ENCODE results near the gene DCAF11.

DCAF11 gene

DNA sequence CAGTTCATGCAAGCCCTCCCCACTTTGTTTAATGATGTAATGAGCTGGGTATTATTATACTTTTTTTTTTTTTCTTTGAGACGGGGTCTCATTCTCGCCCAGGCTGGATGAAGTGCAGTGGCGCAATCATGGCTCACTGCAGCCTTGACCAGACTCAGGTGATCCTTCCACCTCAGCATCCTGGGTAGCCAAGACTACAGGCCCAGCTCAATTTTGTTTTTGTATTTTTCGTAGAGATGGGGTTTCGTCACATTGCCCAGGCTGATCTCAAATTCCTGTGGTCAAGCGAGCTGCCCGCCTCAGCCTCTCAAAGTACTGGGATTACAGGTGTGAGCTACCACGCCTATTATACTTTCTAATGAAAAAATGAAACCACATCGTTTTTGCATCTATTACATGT, 4.5 kb upstream of the DCAF11 start:
- TF ChIP-seq ZFX (IDR thresholded peaks at IDR 0.05), result no peak
- TF ChIP-seq CTCF (conservative IDR thresholded peaks at IDR 0.05), result no peak
- no peak overlapping the region for H3K27ac ChIP-seq

GRCh38 chr14:24110523-24110922, 4.1 kb upstream of the DCAF11 start:
- no peak overlapping the region for H3K27ac ChIP-seq

DNA sequence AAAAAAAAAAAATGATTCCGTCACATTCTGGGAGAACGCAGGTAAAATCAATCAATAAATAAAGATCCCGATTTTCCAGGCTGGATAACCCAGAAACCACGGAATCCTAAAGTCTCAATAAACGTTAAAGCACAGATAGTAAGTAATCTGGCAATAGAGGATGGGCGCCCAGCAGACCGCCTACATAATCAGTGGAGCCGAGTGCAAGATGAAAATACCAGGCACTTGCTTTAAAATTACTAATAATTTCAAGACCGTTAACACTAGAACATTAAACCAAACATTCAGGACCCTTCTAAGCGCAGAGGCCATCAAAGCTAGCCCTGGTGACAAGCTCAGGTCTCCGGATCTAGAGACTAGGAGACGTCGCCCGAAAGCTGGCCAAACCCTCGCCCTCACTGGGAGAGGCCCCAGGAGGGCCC, 1.2 kb upstream of the DCAF11 start:
- peak overlapping the region; percentile 97 for H3K27ac ChIP-seq
- TF ChIP-seq CTCF (conservative IDR thresholded peaks at IDR 0.05) (no peak), ZFX (IDR thresholded peaks at IDR 0.05) (no peak)

More at GRCh38 chr14:24110523-24110922, 4.1 kb upstream of the DCAF11 start:
- TF ChIP-seq CTCF (conservative IDR thresholded peaks at IDR 0.05) (no peak), ZFX (IDR thresholded peaks at IDR 0.05) (no peak)

DNA sequence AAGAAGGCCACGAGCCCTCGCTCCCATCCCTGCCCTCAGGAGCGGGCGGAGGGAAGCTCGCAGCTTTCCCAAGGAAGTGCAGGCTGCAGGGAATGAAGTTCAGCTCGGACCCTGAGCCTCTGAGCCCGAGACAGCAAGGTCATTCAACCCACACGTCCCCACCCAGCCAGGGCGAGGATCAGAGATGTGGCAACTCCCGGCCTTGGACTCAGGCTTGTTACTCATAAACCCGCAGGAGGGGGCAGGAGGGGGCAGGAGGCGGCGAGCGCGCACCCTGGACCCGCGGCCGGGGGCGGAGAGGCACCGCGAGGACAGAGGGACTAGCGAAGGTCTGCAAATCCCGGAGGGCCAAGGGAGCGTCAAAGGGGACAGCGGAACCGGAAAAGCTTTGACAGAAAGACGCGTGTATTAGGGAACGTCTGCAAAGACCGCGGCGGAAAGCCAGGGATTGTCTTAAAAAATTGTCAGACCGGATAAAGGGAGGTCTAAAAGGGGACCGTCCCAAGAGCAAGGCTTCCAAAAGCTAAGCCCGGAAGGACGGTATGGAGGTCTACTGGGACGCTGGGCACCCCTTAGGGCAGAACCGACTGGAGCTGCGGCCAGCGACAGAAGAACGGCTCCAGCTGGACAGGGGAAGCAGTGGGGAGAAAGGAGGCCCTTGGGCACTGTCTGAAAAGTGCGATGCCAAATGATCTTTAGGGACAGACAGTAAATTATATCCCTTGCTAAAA, 611 bp upstream of the DCAF11 start:
- TF ChIP-seq ZFX (IDR thresholded peaks at IDR 0.05), result peak; percentile 79; the same call in 1 of the 2 replicates
- TF ChIP-seq CTCF (conservative IDR thresholded peaks at IDR 0.05), result no peak
- H3K27ac ChIP-seq, result peak overlapping the region; percentile 97

DNA sequence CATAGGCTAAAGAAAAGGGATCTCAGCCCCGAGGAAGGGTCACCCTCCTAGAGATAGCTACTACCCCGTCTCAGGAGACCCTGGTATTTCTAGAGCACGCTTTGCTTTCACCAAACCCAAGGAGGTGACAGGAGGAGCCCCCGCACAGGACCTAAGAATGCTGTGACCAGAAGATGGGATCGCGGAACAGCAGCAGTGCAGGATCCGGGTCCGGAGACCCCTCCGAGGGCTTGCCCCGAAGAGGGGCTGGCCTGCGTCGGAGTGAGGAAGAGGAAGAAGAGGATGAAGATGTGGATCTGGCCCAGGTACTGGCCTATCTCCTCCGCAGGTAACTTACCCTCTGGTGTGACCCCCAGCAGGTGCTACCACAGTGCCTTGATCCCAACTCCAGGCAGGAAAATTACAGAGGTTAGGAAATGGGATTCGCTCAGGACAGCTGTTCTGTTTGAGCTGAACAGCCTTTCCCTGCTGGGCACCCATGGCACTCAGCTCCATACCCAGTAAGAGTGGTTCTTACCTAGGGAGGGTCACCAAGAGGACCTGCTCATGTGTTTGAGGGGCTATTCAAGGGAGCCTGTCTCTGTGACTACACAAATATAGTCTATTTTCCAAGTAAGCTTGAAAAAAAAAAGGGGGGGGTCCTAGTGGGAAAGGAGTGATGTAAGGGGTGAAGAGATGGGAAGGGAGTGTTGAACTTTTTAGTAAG, 998 bp downstream of the DCAF11 start:
- peak overlapping the region; percentile 97 for H3K27ac ChIP-seq
- no peak for TF ChIP-seq CTCF (conservative IDR thresholded peaks at IDR 0.05)
- no peak for TF ChIP-seq ZFX (IDR thresholded peaks at IDR 0.05)

- peak overlapping the region; percentile 97; the same call in 1 of the 2 replicates for H3K27ac ChIP-seq
- TF ChIP-seq ZFX (IDR thresholded peaks at IDR 0.05), result no peak
- no peak for TF ChIP-seq CTCF (conservative IDR thresholded peaks at IDR 0.05)
These were observed 1.7 kb downstream of the DCAF11 start for GRCh38 chr14:24116128-24116814.

DNA sequence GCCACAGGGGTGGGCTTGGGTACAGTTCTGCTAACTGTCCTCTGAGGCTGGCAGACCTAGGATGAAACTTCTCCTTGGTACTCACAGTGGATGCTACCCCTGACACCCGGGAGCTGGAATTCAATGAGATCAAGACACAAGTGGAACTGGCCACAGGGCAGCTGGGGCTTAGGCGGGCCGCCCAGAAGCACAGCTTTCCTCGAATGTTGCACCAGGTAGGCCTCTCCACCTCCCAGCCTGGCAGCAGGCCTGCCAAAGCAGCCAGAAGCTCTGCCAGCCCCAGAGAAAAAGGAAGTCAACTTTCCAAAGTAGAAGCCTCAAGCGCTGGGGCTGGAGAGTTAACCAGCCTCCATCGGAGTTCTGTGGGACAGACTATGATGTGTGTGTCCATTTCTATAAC, 2.6 kb downstream of the DCAF11 start:
- TF ChIP-seq ZFX (IDR thresholded peaks at IDR 0.05) (no peak), CTCF (conservative IDR thresholded peaks at IDR 0.05) (no peak)
- no peak overlapping the region for H3K27ac ChIP-seq
